GM18868 (cell line): ENCODE data around the gene PRKN.

Experiments
- ATAC-seq: cut with Tn5 transposase; IDR thresholded peaks from one replicate; pipeline ENCODE4 v1.9.1; 2021; ENCODE audit warnings: mild to moderate bottlenecking, moderate library complexity; ENCODE audit not compliant: unreplicated experiment

The PRKN gene

DNA sequence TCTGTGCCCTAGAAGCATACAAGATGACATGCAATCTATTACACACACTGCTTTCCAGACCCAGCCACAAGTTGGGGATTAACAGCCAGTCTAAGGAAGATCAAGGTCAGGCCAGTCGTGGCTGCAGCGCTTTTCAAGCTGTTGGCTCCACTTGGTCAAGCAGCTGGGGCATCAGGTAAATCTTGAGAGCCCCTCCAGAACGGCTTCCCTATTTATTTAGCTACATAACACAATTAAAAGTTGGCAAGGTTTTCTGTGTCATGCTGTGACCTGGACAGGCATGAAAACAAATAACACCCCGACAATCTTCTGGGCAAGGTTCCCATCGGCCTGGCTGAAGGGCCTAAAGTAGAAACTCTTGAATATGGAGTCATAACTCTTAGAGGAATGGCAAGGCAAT lies 524.3 kb downstream of the PRKN start:
- ATAC-seq: no peak

DNA sequence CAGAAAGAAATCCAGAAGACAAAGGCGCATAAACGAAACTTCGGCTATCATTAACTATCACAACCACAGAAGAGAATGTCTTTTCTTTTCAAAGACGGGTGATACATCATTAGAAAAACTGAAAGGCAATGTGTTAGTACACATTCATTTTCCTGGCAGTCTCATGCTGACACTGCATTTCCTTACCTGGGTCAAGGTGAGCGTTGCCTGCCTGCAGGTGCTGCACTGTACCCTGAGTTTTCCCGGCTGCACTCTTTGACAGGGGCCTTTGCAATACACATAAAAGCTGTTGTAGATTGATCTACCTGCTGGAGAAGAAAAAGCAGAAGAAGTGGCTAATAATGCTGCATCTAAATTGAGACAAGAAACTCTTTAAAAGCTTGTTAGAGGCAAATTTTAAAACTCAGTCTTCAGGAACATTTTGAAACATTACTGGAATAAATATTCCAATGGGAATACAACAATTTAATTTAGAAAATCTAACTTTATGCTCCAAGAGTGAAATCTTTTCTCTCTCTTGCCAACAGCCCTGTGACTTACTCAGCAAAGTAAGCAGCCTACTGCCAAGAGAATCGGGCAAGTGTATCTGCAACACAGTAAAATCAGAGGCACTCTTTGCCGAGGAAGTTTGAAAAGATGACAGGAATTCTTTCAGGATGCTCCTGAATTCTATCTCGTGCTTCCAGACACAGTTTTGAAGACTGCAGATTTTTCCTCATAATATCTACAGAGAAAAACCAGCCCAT lies 526.4 kb downstream of the PRKN start:
- ATAC-seq: no peak

DNA sequence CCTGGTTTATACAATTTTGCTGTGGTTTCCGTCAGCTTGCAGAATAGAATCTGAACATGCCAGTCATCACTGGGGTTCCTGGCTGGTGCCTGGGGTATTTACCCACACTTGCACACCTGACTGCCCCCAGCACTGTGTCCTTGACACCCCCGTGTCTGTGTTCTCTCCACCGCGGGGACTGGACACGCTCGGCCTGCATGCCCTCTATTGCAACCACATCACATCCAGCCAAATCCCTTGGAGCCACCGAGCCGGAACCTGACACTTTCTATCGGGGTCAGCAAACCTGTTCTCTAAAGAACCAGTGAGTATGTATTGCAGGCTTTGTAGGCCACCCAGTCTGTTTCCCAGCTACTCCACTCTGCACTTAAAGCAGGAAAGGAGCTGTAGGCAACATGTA lies 527.5 kb downstream of the PRKN start:
- no peak for ATAC-seq

DNA sequence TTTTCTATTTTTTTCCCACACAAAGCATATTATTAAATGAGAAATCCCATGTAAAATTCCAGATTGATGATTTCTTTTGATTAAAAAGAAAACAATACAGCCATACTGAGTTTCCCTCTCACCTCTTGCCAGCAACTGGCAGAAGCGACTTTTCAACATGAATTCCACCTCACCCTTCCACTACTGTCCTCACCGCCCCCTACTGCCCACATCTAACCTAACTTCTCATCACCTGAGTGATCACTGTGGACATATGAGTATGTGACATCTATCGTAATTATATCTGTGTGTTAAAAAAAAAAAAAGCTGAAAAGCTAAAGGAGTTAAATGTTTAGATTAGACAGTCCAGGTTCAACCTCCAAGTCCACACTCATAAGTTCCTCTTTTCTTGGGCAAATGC lies 528.6 kb downstream of the PRKN start:
- ATAC-seq: no peak

DNA sequence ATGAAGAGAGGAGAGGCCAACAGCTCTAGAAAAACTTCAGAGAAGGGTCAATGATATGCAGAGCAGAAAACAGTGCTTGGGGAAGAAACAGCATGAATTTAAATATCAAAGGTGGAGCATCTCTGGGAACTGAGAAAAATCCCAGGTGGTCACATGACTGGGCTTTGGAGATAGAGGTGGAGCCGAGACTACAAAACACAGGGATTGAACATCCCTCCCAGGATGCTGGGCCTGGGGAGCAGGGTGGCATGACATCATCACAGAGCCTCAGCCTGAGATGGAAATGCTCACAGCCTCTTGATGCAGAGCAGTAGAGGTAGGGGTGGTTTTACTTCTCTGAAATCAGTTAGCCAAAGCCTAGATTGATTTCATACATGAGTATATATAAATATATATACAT lies 529.5 kb downstream of the PRKN start:
- ATAC-seq: no peak

DNA sequence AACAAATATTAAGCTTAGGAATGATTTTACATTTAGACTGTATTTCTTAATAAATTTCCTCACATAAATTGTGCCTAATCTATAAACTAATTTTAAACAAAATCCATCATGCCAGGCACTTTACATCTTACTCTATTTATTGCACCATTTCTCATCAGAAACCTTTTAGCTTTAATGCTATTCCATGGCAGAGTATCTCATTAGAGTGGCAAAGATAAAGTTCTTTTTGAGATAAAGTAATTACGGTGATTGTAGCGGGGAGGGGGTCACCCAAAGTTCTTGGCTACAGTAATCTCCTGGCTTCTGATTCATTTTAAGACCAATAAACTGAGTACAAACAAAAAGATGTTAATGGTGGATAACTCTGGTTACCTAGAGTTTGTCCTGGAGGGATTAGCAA lies 532.1 kb downstream of the PRKN start:
- ATAC-seq: no peak

DNA sequence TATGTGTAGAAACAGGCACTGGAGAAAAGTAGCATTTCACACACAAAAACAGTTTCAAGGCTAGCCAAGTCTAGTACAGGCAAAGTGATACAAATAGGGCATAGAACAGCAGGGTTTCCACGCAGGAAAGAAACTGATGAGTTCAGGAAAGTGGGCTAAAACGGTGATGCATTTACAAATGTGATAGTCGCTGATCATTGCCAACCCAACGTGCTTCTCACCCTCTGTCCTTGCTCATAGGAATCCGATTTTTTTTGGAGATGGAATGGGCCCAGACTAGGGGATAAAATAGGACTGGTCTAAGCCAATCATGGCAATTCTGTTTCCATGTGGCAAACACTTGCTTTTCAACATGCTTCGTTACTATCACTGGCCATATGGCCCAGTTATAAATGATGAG lies 536.6 kb downstream of the PRKN start:
- ATAC-seq: no peak

DNA sequence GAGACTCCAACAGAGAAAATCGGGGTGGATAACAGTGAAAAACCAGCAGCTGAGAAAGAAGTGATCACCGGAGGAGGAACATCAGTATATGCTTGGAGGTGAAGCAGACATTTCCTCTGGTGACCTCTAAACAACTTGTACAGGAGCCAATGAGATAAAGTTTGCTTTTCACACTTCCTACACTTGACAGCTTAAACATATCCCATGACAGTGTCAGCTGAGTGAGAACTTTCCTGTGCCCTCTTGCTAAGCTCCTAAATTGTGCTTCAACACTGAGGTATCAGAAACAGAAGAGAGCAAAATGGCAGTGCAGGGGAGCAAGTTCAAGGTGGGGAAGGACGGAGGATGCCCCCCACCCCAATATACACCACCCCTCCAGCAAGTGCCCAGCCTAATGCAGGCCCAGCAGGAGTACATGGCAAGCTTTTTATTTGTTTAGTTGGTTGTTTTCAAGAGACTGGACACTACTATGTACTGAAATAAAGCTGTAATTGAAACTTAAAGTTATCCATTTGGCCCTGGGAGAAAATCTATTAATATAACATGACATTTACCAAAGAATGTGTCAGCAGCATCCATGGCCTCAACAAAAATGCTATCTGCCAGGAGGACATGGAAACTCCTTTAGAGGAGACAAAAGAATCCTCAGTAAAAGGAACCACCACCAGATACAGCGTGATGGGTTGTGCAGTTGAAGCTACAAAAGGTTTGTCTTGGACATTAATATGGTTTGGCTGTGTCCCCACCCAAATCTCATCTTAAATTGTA lies 540.2 kb downstream of the PRKN start:
- no peak for ATAC-seq

DNA sequence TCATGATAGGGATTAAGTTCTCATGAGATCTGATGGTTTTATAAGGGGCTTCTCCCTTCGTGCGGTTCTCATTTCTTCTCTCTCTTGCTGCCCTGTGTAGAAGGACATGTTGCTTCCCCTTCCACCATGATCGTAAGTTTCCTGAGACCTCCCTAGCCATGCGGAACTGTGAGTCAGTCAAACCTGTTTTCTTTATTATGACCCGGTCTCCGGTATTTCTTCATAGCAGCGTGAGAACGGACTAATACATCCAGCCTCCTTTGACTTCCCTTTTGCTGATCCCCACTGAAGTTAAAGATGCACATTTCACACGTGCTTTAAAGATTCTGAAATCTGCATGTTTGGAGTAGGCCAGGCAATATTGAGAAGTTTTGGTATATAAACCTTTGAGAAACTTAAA lies 543.1 kb downstream of the PRKN start:
- ATAC-seq: no peak

DNA sequence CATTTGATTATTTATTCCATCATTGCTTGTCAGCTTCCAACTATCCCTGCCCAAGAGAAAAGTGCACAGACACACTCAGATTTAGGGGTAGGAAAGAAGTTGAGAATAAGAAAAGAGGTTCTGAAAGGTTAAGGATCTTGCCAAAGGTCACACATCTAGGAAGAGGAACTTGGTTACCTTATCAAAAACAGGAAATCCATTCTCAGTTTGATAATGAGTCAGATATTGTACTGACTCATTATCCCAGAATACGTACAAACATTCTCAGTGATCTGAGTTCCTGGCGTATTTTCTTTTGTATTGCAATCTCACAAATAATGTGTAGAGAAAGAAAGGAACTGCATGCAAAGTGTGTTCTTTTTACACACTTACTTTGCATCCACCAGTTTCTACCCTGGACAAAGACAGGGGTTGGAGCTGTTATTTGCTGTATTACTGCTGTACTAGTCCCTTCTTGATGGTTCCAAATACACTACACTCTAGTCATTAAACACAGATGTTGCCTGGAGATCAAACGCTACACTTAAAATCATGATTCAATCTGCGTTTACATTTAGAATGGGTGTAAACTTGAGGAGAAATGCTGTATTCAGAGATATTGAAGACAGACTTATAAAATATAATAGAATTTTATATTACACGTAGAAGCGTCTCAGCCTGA lies 545.7 kb downstream of the PRKN start:
- ATAC-seq: no peak

DNA sequence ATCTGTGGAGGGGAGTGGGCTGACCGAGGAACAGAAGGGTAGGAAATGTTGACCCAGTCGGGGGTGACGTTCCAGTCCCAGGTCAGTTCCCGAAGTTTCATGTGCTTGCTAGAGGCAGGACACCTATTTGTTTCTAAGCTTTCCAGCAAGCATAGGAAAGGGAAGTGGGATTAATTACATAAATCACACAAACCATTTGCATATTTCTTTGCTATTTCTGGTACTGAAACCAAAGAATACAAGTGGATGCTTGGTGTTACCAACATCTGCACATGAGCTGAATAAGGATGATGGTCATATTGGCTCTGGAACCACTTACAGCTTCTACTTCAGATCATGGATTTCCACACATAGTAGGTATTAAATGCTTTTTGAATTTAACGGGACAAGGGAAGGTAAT lies 546.5 kb downstream of the PRKN start:
- no peak for ATAC-seq

DNA sequence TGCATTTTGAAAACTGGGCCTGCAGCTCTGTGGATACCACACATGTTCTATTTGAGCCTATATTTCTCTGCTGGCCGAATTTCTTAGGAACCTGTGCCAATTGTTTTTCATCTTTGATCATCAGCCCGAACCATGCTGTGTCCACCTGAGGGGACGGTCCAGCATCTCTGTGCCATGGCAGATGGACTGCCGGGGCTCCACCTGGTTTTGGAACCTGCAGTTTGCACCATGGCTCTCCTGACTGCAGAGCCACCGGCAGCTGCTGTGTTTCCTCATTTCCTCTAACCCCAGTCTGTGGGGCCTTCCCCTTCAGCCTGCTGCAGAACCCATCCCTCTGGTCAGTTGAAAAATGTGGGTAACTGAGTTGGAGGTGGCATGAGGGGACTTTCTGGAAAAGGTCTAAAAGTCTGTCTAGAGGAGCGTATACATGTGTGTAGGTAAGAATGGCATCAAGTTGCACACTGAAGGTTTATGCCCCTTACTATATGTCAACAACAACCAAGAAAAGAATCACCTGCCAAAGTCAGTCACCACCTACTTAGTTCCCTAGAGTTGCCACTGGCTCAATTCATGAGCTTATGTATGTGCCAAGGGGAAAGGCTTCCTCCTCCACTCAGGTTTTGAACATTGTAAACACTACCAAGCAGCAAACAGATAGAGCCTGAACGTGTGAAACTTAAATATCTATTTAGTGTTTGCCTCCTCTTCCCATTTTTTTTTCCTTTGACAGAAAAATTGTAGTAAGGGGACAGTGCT lies 548.2 kb downstream of the PRKN start:
- ATAC-seq: no peak

DNA sequence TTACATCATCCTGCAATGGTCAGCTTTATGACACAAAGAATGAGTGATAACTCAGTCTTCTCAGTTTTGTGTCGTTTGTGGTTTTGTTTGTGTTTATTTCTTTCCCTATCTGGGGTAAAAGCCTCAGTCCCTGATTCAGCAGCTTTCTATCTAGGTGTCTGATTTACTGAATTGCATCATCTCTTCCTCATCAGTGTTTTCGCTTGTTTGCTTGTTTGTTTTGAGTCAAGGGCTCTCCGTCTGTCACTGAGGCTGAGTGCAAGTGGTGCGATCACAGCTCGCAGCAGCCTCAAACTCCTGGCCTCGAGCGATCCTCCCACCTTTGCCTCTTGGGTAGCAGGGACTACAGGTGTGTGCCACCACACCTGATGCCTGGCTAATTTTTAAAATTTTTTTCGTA lies 548.9 kb downstream of the PRKN start:
- ATAC-seq: no peak

DNA sequence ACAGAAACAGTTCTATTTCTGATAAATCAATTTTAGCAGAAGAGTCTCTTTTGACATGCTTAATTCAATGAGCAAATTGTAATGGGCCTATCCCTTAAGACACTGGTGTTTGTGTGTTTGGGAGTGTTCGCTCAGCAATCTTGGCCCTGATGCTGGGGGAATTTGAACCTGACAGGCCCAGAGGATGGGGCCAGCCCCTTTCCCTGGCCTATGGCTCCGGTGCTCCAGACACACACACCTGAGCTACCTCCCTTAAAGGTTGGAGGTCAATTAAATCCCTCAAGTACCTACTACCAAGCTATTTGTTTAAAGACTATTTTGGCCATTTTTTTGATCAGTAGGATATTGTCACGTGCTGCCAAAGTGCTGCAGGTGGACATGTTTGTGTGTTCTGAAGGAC lies 549.3 kb downstream of the PRKN start:
- no peak for ATAC-seq

DNA sequence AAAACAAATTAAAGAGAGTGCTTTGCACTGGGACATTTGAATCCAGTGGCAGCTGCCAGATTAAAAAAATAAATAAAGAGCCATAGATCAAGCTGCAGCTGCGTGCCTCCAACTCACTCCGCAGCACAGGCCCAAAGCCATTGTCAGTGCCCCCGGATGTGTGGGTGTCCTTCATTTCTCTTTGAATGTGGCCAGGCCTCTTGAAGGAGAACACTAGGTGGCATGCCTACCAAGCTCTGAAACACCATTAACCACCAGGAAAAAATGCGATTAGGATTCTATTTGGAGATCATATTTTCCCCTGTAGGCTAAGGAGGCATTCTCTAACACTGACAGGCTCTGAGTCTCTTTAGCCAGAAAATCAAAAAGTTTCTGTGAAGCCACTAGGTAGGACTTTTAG lies 549.8 kb downstream of the PRKN start:
- no peak for ATAC-seq

DNA sequence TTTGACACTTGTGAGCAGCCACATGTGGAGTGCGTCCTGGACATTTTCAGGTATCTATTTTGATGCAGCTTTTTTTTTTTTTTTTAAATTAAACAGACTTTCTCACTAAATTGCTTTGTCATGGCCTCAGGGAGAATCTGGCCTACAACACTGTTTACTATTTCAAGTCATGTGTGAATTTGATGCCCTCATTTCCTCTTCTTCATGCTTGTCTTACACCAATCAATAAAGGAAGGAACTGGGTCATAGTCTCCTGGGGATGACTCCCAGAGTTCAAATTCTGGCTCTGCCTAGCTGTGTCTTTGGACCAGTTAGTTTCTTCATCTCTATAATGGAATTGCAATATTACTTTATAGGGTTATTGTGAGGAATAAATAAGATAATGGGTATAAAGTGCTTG lies 554.1 kb downstream of the PRKN start:
- ATAC-seq: no peak

DNA sequence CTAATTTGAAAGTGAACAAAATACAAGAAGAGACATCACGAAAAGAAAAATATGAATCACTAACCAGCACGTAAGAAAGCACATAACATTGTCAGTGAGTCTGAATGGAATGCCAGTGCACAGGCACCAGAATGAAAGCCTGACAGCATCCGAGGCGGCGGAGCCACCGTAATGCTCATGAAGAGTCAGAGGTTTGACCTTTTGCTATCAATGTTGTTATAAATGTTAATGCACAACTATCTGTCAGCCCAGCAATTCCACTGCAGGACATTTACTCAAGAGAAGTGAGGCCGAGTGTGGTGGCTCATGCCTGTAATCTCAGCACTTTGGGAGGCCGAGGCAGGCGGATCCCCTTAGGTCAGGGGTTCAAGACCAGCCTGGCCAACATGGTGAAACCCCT lies 562.1 kb downstream of the PRKN start:
- ATAC-seq: no peak

DNA sequence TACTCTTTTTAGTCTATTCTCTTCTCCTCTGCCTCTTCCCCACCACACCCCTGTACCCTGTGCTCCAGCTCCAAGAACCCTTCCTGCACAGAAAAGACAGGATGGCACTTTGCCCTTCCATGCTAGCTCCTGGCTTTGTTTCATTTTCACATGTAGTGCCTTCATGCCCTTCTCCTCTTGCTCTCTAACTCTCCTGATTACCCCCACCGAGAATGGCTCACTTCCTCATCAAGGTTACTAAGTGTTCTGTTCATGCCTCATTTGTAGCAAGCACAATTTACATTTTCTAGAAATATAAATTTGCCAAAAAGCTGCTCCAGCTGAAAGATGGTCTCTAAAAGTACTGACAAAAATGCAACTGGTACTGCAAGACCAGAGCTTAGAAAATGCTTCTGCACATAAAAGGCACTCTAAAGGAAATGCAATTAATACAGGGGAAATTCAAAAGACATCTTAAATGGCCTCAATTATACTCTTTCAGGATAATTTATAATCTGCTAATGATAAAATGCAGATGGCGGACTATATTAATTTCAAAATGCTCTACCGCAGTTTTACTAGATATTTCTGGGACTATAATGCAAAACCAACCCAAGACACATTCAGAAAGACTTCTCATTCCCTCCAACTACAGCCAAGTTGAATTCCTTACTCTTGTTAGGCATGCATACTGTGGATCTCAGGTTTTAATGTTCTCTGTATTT lies 570.2 kb downstream of the PRKN start:
- ATAC-seq: peak; percentile 85

DNA sequence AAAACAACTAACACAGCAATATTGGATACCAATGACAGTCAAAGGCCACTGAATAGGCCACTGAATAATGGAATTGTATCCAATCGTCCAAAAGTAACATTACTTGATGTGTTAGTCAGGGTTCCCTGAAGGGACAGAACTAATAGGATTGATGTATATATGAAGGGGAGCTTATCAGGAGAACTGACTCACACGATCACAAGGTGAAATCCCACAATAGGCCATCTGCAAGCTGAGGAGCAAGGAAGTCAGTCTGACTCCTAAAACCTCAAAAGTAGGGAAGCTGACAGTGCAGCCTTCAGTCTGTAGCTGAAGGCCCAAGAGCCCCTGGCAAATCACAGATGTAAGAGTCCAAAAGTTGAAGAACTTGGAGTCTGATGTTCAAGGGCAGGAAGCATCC lies 571.4 kb downstream of the PRKN start:
- ATAC-seq: no peak

DNA sequence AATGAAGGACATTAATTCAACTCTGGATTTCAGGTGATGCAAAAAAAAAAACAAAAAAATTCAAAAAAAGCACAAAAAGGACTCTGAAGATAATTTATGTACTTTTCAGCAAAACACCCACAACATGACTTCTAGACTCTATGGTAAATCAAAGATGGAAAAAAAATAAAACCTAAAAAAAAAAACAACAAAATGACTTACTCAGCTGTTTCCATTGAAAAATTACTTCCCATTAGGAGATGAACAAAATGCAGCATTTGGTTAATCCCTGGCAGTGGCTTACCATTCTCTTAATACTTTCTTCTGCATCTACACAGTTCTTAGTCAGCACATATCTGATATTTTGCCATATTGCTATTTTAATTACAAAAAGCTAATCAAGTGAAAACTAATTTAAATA lies 572.6 kb downstream of the PRKN start:
- ATAC-seq: no peak

DNA sequence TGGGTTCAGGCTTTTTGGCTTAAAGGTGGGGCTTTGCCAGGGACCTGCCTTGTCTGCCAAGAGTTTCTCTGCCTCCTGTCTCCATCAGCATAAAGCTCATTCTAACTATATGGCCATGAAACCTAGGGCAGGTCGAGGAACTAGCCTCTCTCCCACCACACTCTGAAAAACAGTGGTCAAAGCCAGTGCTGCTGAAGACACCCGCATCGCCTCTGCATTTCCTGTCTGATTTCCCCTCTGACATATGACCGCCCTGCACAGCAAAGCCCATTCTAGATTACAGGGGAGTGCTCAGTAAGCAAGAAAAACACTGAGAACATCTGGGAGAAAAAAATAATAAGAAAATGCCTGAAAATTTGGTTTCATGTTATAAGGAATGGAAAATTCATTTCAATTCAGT lies 573.6 kb downstream of the PRKN start:
- no peak for ATAC-seq
